ENCODE measurements around the gene RHOH.
A peak's percentile ranks its signal among the peaks of the same experiment; 100 is the strongest.
"Not testable (repeated sequence)": the region's sequence is repeated elsewhere in the genome, so short reads cannot be mapped to it uniquely, and the experiment has no call there.

Gene RHOH

DNA sequence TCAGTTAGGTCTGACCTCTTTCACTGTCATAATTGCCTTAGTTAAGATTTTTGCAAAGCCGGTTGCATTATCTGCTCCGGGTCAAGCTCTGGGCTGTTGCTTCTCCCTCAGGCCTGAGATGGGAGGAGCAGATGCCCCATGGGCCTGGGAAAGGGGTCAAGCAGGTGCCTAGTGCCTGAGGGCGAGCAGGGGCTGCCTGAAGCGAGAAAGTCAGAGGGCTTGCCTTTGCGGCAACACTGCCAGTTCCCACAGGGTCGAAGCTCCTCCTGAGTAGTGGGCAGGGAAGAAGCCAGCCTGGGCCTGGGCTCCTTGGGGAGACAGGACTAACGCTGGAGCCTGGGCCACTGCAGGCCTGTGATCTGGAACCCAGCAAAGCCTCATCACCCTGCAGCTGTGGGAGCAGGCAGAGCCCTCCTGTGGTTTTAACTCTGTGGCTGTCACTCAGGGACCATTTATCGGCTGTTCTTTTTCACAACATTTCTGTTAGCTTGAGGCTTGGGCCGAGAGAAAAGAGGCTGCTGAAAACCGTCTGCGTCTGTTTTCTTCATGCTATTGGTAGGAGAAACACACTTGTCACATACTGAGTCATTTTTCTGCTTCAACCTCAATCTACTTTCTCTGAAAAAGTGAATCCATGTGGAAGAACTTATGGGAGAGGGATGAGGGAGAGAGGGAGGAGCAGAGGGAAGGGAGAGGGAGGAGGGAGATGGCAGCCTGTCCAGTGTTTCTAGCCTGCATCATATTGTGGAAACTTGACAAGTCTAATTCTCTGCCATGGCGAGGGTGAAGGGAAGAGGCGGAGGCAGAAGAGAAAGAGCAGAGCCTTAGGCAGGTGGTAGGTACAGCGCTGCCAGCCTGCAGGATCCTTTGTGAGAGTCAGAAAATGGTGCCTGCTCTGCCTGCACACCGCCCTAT is 68.4 kb downstream of the RHOH start:
- DNase-seq, result no peak

- DNase-seq, result no peak
Measured at GRCh38 chr4:40265910-40266274, 69.1 kb downstream of the RHOH start.

DNA sequence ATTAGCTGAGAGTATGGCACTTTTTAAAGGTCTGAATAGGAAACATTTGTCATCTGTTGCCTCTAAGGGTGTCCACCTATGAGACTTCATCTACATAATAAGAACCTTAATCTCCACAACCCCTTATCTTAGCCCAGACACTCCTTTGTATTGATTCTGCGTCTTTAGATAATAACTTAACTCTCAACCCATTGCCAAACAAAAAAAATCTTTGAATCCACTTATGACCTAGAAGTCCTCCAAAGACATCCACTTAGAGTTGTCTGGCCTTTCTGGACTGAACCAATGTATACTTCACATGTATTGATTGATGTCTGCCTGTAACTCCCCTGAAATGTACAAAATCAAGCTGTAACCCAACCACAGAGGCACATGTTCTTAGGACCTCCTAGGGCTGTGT is 72.3 kb downstream of the RHOH start:
- DNase-seq, result no peak

DNA sequence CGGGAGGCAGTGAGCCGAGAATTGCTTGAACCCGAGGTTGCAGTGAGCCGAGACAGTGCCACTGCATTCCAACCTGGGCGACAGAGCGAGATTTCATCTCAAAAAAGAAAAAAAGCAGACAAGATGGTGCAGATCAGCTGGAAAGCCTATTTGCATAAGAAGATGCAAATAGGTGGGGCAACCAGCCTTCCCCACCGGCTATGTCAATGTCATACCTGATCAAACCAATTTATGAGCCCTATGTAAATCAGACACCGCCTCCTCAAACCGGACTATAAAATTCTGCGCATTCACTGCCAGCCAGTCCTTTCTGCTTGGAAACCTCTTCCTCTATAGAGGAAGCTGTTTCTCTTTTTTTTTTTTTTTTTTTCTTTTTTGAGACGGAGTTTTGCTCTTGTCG is 73.8 kb downstream of the RHOH start:
- DNase-seq, result no peak

DNA sequence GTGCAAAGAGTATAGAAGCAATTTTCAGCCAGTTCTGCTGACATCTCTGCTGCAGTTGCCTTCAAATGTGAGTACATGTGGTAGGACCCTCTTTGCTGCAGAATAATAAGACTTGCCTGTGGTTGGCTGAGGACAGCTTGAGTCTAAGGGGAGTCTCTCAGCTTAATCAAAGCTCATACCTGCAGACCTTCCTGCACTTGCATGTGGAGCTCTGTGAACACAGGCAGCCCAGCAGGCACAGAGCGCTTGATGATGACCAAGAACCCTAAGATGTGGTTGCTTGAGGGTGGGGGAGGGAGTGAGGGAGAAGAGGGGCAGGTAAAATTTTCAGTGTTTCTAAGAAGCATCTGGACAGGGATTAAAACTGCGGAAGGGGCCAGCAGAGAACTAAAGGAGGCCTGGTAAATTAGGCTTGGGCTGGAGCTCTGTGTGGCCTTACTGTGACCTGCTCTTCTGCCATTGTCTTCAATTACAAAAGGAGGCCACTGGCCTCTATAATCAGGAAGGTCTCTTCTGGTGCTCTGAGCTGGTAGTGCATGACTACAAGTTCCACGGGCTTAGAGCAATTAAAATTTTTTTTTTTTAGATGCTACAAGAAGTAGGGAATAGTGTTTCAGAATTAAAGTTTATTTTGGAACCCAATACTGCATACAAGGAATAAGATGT is 78.4 kb downstream of the RHOH start:
- DNase-seq, result no peak

DNA sequence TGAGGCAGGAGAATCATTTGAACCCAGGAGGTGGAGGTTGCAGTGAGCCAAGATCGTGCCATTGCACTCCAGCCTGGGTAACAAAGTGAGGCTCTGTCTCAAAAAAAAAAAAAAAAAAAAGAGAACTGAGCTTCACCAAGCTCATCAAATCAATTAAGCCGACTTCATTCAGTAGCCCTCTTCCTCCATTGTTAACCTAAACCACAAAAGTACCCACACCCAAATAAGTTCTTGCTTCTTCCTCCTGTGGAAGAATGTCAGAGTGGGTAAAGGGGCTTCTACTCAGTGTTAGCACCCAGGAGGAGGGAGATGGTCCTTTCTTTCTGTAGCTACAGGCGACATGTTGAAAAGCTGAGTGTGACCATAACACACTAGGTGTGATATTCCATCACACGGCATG is 79.7 kb downstream of the RHOH start:
- DNase-seq, result no peak

- DNase-seq, result no peak
Measured at GRCh38 chr4:40280586-40280985, 83.8 kb downstream of the RHOH start.

GRCh38 chr4:40281099-40281498 is 84.3 kb downstream of the RHOH start:
- DNase-seq, result no peak

- DNase-seq, result no peak
Measured at GRCh38 chr4:40281913-40282312, 85.1 kb downstream of the RHOH start.

- DNase-seq, result not testable (repeated sequence)
Measured at GRCh38 chr4:40282857-40283256, 86.0 kb downstream of the RHOH start.

GRCh38 chr4:40283413-40283812 is 86.6 kb downstream of the RHOH start:
- DNase-seq, result no peak

DNA sequence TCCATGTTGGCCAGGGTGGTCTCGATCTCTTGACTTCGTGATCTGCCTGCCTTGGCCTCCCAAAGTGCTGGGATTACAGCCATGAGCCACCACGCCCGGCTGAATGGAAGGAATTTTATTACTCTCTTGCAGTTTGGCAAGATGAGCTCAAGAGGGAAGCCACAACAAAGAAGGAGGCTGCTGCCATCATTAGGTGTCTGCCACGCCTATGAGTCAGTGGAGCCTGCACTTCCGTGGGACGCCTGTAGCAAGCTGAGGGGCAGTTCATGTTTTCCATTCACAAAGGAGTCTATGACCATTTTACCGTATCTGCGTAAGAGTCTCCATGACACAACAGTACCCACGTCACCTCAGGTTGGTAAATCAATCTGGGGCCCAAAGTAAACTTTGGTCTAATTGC is 87.1 kb downstream of the RHOH start:
- peak; percentile 1 for DNase-seq

GRCh38 chr4:40285692-40286091 is 88.9 kb downstream of the RHOH start:
- DNase-seq, result peak; percentile 66

DNA sequence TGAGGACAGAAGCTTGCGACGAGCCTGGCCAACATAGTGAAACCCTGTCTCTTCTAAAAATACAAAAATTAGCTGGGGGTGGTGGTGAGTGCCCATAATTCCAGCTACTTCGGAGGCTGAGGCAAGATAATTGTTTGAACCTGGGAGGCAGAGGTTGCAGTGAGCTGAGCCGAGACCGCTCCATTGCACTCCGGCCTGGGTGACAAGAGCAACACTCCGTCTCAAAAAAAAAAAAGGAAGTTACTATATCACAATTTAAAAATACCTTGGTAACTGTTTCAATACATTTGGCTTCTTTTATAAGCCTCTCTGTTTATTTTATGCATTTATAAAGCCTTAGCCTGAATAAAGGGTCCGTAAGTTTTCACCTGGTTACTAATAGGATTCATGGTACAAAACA is 91.7 kb downstream of the RHOH start:
- DNase-seq, result no peak

DNA sequence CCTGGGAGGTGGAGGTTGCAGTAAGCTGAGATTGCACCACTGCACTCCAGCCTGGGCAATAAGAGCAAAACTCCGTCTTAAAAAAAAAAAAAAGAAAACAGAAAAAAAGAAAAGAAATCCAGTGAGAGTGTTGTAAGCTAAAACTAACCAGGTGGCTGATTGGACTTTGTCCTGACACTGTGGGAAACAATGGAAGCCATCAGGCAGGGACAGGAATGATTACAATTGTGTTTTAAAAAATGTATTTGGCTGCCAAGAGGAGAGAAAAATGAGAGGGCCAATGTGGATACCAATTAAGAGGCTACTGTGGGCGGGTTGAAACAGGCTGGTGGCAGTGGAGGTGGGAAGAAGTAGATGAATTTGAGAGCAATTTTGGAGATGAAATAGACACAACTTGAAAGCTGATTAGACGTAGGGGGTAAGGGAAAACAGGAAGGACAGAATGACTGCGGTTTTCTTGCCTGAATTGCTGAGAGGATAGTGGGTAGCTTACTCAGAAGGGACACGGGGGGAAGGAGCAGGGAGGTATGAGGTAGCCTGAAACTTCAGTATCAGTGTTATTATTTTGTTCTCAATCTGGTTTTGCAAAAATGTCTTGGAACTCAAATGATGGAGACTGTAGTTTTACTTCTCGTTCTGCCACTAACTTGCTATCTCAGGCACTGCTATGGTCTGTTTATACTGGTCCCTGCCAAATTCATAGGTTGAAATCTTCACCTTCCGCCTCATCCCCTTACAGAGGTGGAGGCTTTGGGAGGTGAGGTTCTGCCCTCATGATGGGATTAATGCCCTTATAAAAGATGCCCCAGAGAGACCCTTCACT is 92.7 kb downstream of the RHOH start:
- peak; percentile 72 for DNase-seq

- not testable (repeated sequence) for DNase-seq
Measured at GRCh38 chr4:40290611-40291186, 93.9 kb downstream of the RHOH start.

- no peak for DNase-seq
Measured at GRCh38 chr4:40292313-40292759, 95.5 kb downstream of the RHOH start.

DNA sequence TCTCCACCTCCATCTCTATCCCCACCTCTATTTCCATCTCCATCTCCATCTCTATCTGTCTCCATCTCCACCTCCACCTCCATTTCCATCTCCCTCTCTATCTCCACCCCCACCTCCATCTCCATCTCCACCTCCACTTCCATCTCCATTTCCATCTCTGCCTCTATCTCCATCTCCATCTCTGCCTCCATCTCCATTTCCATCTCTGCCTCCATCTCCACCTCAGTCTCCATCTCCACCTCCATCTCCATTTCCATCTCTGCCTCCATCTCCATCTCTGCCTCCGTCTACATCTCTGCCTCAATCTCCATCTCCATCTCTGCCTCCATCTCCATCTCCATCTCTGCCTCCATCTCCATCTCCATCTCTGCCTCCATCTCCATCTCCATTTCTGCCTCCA is 97.5 kb downstream of the RHOH start:
- DNase-seq, result no peak

DNA sequence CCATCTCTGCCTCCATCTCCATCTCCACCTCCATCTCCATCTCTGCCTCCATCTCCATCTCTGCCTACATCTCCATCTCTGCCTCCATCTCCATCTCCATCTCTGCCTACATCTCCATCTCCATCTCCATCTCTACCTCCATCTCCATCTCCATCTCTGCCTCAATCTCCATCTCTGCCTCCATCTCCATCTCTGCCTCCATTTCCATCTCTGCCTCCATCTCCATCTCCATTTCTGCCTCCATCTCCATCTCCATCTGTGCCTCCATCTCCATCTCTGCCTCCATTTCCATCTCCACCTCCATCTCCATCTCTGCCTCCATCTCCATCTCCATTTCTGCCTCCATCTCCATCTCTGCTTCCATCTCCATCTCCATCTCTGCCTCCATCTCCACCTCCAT is 98.2 kb downstream of the RHOH start:
- DNase-seq, result not testable (repeated sequence)

- no peak for DNase-seq
Measured at GRCh38 chr4:40295572-40295971, 98.7 kb downstream of the RHOH start.

Data from NCI-H69 (cell line).